Activated CD8-positive, alpha-beta T cell treated with anti-CD3 and anti-CD28 coated beads for 36 hours (primary cell): ENCODE data around the gene B4GAT1. TPM values are rescaled to one million over a fixed set of nuclear protein-coding genes. Genes with fewer than 3 reads are reported as not detected.

Experiments
- ATAC-seq: fragments of 200-7000 bp; cut with Tn5 transposase; one replicate; pipeline ENCODE4 v1.10.0; 2021; ENCODE audit warnings: mild to moderate bottlenecking, moderate library complexity
- CTCF ChIA-PET: fragments of 350-600 bp; sonication (Branson Sonifier 250); formaldehyde crosslinking; loops from one replicate; lab custom pipeline; 2021; ENCODE audit warnings: antibody characterized with exemption; lab: Charles Lee
- POLR2A ChIA-PET: fragments of 350-600 bp; sonication (Branson Sonifier 250); formaldehyde crosslinking; loops from one replicate; lab custom pipeline; 2021; ENCODE audit warnings: antibody characterized with exemption; lab: Charles Lee
- DNase-seq: peaks from one replicate; pipeline ENCODE4 v3.0.0-alpha.2; 2020
- H3K27ac Mint-ChIP-seq: one replicate; pipeline ENCODE4 v1.8.0; 2021; ENCODE audit warnings: mild to moderate bottlenecking, mixed read lengths
- H3K27me3 Mint-ChIP-seq: one replicate; pipeline ENCODE4 v1.8.0; 2021; ENCODE audit warnings: mixed read lengths
- H3K36me3 Mint-ChIP-seq: one replicate; pipeline ENCODE4 v1.8.0; 2021; ENCODE audit warnings: low read depth, mixed read lengths
- H3K4me1 Mint-ChIP-seq: one replicate; pipeline ENCODE4 v1.8.0; 2021; ENCODE audit warnings: low read depth, mixed read lengths
- H3K4me3 Mint-ChIP-seq: one replicate; pipeline ENCODE4 v1.8.0; 2021; ENCODE audit warnings: mild to moderate bottlenecking, moderate library complexity, mixed read lengths
- H3K9me3 Mint-ChIP-seq: one replicate; pipeline ENCODE4 v1.8.0; 2021; ENCODE audit warnings: mixed read lengths
- intact Hi-C: fragments of 100-400 bp; cut with micrococcal nuclease; formaldehyde crosslinking; loops from one replicate; pipeline ENCODE4 v1.10.0; 2022
- total RNA-seq, 2 experiments: library from RNA; stranded (reverse); gene quantifications; one replicate each; pipeline ENCODE4 v1.2.3, GENCODE V29; 2021
- TF ChIP-seq, protein P1 (sequence below): fragments of 200-600 bp; IDR thresholded peaks from one replicate; pipeline ENCODE4 v1.8.0; 2022; ENCODE audit warnings: antibody characterized with exemption, mild to moderate bottlenecking

B4GAT1 gene
- total RNA-seq, 2 experiments from 2014 or later, result 9.4 to 9.5 TPM

DNA sequence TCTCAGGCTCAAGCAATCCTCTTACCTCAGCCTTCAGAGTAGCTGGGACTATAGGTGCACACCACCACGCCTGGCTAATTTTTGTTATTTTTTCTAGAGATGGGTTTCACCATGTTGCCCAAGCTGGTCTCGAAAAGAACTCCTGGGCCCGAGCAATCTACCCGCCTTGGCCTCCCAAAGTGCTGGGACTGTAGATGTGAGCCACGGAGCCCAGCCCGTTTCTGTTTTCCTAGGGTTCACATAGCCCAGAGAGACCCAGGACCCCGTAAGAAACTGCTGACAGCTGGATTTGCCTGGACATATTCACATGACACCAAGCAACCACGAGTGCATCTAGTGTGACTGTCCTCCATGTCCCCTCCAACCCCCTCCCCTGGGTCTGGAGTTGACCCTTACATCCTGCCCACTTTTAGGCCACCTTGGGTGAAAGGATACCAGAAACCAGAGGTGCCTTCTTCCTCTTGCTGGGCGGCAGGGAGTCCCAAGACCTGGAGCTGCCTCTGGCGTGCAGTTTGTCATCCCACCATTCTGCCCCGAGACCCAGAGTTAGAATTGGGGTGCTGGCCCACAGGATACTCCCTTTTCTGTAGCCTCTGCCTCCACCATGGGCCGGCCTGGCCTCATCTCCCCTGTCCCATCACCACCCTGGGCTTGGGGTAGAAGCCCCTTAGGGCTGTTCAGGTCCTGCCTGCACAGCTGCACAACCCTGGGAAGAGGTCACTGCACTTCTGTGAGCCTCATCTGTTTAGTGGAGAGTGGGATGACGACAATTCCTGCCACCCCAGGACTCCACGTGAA lies 7.5 kb downstream of the B4GAT1 start:
- ChIA-PET POLR2A (interaction anchor here (1.3 kb wide), 1 partner anchor 14 kb away, joined by 6 read pairs; no protein-coding TSS in a partner anchor), CTCF (interaction anchor here (1.2 to 1.8 kb wide), 2 partner anchors 11 to 28 kb away, joined by 4 to 6 read pairs; no protein-coding TSS in a partner anchor)
- TF ChIP-seq, protein P1, sequence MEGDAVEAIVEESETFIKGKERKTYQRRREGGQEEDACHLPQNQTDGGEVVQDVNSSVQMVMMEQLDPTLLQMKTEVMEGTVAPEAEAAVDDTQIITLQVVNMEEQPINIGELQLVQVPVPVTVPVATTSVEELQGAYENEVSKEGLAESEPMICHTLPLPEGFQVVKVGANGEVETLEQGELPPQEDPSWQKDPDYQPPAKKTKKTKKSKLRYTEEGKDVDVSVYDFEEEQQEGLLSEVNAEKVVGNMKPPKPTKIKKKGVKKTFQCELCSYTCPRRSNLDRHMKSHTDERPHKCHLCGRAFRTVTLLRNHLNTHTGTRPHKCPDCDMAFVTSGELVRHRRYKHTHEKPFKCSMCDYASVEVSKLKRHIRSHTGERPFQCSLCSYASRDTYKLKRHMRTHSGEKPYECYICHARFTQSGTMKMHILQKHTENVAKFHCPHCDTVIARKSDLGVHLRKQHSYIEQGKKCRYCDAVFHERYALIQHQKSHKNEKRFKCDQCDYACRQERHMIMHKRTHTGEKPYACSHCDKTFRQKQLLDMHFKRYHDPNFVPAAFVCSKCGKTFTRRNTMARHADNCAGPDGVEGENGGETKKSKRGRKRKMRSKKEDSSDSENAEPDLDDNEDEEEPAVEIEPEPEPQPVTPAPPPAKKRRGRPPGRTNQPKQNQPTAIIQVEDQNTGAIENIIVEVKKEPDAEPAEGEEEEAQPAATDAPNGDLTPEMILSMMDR, result no peak
- Mint-ChIP-seq H3K4me1 (peaks cover 52% of the 10 kb centered on the region), H3K27ac (no peak overlapping the region), H3K9me3 (no peaks in the 10 kb centered on the region), H3K36me3 (peaks cover 35% of the 10 kb centered on the region), H3K27me3 (no peaks in the 10 kb centered on the region), H3K4me3 (no peak overlapping the region)
- ATAC-seq (no peak), DNase-seq (no peak)
- intact Hi-C loops, result no loop called here

DNA sequence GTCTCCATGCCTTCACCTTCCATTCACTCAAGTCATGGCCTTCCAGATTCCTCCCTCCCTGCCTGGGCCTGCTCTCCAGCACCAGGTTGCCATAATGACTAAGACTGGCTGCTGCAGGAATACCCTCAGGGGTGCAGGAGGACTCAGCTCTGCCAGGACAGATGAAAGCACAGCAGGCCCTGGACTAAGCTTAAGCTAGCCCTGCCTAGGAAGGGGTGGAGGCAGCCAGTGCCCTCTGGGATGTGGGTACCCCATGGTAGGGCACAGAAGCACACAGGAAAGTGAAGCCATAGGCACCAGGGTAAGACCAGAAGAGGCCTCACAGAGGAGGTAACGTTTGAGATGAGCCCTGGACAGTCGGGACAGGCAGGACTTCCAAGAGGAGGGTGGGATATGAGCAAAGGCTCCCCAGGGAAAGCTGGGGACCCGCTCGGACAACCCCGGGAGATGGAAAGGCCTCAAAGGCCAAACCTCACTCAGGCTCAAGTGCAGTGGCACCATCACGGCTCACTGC lies 8.2 kb downstream of the B4GAT1 start:
- ATAC-seq (no peak), DNase-seq (no peak)
- Mint-ChIP-seq H3K4me3 (no peak overlapping the region), H3K27me3 (no peaks in the 10 kb centered on the region), H3K9me3 (no peaks in the 10 kb centered on the region), H3K4me1 (peaks cover 49% of the 10 kb centered on the region), H3K36me3 (peaks cover 35% of the 10 kb centered on the region), H3K27ac (peak overlapping the region; percentile 59)
- intact Hi-C loops, result no loop called here
- ChIA-PET CTCF (interaction anchor here (1.2 to 1.8 kb wide), 2 partner anchors 10 to 27 kb away, joined by 4 to 6 read pairs; no protein-coding TSS in a partner anchor), POLR2A (interaction anchor here (0.5 kb wide), 1 partner anchor 53 kb away, joined by 3 read pairs; no protein-coding TSS in a partner anchor)
- TF ChIP-seq, protein P1, result no peak

DNA sequence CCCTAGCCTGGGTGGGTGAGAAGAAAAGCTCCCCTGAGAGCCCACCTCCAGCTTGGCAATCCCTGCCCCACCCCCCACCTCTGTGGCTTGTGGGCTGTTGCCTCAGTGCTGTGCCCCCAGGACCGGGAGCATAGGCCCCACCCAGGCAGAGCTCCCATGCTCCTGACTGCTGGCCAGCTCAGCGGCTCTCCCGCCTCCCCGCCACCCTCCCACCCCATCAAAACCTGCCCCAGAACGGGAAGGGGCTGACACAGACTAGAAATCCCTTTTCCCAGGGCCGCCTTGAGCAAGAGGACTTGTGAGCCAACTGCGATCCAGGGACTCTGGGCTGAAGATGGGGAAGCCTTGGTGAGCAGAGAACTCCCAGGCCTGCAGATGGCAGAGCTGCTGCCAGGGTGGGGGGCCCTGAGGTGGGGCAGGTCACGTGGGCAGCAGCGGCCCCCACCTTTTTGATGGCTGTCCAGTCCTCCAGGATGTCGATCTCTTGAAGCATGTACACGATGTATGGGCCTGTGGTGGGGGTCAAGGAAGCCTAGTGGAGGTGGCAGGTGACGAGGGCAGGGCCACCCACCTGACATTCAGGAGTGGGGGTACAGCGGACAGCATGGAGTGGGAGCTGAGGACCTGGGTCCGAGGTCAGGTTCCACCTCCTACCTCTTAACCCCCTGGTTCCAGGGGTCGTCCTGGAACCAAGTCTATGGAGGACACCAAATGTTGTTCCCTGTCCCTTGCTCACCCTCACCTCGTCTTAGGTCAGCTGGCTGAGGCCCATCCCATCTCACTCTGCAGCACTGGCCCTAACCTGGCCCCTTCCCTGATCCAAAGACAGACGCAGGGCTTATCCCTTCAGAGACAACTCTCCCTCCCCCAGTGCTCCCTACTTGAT lies 8.9 kb downstream of the B4GAT1 start:
- Mint-ChIP-seq H3K4me1 (peaks cover 42% of the 10 kb centered on the region), H3K27me3 (no peaks in the 10 kb centered on the region), H3K27ac (peak overlapping the region; percentile 59), H3K36me3 (peaks cover 35% of the 10 kb centered on the region), H3K4me3 (no peak overlapping the region), H3K9me3 (no peaks in the 10 kb centered on the region)
- ChIA-PET POLR2A (interaction anchor here (0.5 to 1.2 kb wide), 5 partner anchors 10 to 52 kb away, joined by 3 to 5 read pairs (median 4); no protein-coding TSS in a partner anchor), CTCF (interaction anchor here (1.6 to 1.9 kb wide), 2 partner anchors 48 to 50 kb away, joined by 3 to 5 read pairs; no protein-coding TSS in a partner anchor)
- TF ChIP-seq, protein P1, result no peak
- ATAC-seq, result no peak
- no peak for DNase-seq
- intact Hi-C loops, result no loop called here

DNA sequence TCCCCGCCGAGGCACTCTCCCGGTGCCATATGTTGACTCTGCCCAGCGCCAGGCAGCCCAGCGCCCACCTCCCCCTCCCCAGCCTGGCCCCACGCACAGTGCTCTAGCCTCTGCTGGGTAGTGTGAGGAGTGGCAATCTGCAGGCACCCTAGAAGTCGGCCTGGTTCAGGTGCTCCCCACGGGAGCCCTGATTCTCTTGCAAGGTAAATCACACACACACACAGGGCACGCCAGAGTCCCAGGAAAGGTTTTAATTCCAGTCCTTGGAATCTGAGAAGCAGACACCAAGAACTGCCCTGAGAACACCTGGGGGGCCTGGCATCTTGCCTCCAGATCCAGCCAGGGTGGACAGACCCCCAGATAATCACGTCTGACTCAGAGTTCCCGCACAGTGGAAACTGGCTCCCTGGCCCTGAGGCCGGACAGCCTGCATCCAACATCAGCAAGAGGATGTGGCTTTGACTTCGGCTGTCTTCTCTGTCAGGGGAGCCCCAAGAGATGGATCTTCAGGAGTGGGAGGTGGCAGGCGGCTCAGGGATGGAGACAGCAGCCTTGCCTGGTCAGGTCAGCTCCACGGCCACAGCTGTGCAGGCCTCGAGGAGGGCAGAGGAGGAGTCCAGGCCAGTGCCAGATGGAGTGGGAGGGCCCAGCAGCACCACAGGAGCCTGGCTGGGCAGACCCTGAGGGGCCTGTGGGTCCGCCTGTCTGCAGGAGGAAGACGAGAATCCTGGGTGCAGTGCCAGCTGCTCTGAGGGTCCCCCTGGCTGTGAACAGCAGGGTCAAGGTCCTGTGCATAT lies 10.1 kb downstream of the B4GAT1 start:
- peak overlapping the region; percentile 66 for H3K4me3 Mint-ChIP-seq
- intact Hi-C loops, result no loop called here
- H3K4me1 Mint-ChIP-seq, result peaks cover 33% of the 10 kb centered on the region
- no peaks in the 10 kb centered on the region for H3K9me3 Mint-ChIP-seq
- ChIA-PET POLR2A (interaction anchor here (0.8 to 4.7 kb wide), 6 partner anchors 8 to 22 kb away, joined by 3 to 38 read pairs (median 4); partner anchors contain the start of genes BRMS1 and CD248), CTCF (interaction anchor here (0.9 to 8.7 kb wide), 6 partner anchors 8 to 115 kb away, joined by 3 to 133 read pairs (median 6); partner anchors contain the start of genes BRMS1 and CD248)
- H3K36me3 Mint-ChIP-seq, result peaks cover 31% of the 10 kb centered on the region
- DNase-seq (no peak), ATAC-seq (no peak)
- TF ChIP-seq, protein P1, result no peak
- peak overlapping the region; percentile 85 for H3K27ac Mint-ChIP-seq
- no peaks in the 10 kb centered on the region for H3K27me3 Mint-ChIP-seq
